GM18858 (cell line): ENCODE measurements around the gene C19orf67.

Experiments
- ATAC-seq: cut with Tn5 transposase; IDR thresholded peaks from one replicate; pipeline ENCODE4 v1.9.1; 2021; ENCODE audit not compliant: unreplicated experiment

C19orf67 gene

DNA sequence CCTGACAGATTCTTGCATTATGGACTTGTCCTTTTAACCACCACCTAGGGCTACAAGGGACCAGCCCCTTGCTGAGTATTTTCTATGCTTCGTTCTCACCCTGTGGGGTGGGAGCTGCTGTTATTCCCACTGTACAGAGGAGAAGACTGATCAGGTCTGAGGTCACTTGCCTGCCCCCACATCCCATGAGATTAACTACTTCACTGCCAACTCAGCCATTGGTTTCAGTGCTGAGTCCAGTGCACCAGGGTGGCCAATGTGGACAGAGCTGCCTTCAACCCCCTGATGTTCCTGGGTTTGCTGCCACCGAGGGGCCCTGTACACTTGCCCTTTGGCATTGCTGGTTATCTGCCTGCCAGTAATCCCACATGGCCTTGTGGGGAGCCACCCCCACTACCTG is 25.1 kb upstream of the C19orf67 start:
- ATAC-seq: no peak

- ATAC-seq: no peak
Observed at GRCh38 chr19:14107581-14108461, 22.2 kb upstream of the C19orf67 start.

GRCh38 chr19:14106840-14107239 is 21.3 kb upstream of the C19orf67 start:
- ATAC-seq: no peak

DNA sequence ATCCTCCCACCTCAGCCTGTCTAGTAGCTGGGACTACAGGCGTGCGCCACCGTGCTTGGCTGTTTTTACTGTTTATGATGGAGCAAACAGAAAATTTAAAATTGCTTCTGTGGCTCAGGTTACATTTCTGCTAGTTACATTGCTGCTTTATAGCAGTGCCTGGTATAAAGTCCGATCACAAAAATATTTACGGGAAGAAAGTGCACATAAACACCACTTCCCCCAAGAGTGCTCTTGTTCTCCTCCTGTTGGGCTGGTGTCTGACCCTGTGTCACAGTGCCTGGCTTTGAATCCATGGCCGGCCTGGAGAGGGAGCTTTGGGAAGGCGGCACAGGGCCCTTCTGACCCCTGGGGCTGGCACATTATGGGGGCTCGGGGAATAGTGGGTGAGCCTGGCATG is 20.1 kb upstream of the C19orf67 start:
- no peak for ATAC-seq

- ATAC-seq: no peak
Observed at GRCh38 chr19:14103310-14103709, 17.7 kb upstream of the C19orf67 start.

GRCh38 chr19:14102756-14103155 is 17.2 kb upstream of the C19orf67 start:
- no peak for ATAC-seq

DNA sequence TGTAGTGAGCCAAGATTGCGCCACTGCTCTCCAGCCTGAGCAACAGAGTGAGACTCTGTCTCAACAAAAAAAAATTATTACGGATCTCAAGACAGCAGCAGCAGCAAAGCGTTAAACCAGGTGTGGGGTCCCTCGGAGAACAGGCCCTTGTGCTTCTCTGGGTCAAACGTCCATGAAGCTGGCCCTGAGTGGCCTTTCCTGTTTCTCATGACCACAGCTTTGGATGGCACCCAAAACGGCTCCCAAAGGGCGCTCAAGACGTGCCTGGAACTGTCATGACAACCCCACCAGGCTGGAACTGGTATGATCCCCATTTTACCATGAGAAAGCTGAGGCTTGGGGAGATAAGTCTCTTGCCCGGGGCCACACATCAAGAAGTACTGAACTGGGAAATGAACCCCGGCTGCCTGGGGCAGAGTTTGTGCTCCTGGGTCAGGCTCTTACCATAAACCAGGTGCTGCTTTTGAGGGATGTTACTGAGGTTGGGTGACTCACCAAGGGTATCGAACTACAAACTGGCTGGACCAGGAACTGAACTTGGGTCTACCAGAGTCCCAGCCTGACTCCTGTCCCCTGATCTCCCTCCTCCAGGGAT is 16.6 kb upstream of the C19orf67 start:
- ATAC-seq: no peak

- no peak for ATAC-seq
Observed at GRCh38 chr19:14101003-14101545, 15.5 kb upstream of the C19orf67 start.

GRCh38 chr19:14097532-14098151 is 12.1 kb upstream of the C19orf67 start:
- ATAC-seq: no peak

DNA sequence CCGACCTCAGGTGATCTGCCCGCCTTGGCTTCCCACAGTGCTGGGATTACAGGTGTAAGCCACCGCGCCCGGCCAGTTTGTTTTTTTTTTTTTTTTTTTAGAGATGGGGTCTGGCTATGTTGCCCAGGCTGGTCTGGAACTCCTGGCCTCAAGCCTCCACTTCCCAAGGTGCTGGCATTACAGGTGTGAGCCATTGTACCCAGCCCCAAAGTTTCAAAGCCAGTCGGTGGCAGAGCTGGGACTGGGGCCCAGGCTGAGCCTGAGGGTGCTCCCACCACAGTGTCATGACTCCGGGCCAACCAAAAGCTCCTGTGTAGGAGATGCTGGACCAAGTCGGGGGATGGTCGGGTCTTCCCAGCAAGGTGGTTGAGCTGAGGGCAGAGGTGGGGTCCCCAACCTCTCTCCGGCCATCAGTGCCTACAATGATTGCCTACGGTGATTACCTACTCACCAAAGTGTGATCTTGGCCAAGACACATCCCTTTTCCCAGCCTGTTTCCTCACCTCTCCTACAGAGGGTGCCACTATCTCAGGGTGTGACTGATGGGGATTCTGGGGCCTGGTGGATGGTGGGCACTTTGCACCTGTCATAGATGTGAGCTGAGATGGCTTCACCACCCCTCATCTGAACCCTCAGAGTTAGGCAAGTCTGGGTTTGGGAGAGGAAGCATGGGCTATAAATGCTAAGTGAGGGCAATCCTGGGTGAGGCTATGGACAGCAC is 10.8 kb upstream of the C19orf67 start:
- no peak for ATAC-seq

- no peak for ATAC-seq
Observed at GRCh38 chr19:14094854-14095253, 9.3 kb upstream of the C19orf67 start.

DNA sequence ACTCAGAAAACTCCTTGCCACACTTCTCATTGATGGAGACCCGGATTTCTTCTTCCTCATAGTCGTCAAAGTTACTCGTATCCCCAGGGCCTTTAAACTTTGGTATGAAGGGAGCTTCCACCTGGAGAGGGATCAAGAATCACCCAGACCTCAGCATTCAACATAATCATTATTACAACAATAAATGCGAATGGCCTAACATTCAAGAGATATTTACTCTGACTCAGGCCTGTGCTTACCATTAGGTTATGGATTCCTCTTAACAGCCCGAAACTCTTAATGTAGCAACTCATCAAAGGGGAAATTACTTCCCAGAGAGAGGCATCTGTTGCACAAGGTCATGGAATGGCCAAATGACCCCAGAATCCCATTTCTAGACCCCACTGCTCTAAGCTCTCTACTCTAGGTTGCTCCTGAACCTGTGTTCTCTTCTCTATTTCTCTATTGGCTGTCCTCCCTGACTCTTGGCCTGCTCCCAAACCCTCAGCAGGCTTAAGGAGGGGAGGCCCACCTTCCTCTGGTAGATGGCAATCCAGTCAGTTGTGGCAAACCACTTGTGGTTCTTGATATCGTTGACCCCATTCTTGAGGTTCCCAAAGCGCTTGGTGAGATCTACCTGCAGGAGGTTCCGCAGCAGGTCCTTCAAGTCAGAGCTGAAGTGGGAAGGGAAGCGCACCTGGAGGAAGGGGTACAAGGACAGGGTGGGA is 7.7 kb upstream of the C19orf67 start:
- ATAC-seq: no peak

DNA sequence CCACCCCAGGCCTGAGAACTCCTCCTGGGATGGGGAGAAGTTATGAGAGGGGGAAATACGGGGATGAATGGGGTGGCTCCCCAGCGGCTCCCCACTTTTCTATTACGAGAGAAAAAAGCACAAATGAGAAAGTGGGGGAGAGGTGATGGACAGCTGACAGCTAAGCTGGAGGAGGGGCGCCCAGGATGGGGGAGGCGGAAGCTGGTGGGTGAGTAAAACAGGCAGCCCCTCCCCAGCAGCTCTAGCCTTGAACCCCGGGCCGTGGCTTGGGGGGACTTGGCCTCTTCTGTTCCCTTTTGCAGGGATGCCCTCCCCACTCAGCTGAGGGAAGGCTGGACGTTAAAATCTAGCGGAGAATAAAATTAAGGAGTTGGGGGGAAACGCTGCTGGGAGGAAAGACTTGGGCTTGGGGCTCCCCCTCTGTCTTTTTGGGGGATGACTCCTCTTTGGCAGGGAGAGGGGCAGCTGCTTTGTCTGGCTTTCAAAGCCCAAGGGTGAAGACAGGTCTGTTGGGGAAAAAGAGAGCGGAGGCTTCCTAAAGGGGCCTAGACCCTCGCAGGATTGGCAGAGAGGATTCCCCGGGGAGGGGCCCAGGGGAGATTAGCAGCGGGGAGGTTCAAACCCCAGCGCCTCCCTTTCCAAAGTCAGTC is 6.4 kb upstream of the C19orf67 start:
- ATAC-seq: no peak

- ATAC-seq: peak; percentile 36
Observed at GRCh38 chr19:14091081-14091812, 5.7 kb upstream of the C19orf67 start.

DNA sequence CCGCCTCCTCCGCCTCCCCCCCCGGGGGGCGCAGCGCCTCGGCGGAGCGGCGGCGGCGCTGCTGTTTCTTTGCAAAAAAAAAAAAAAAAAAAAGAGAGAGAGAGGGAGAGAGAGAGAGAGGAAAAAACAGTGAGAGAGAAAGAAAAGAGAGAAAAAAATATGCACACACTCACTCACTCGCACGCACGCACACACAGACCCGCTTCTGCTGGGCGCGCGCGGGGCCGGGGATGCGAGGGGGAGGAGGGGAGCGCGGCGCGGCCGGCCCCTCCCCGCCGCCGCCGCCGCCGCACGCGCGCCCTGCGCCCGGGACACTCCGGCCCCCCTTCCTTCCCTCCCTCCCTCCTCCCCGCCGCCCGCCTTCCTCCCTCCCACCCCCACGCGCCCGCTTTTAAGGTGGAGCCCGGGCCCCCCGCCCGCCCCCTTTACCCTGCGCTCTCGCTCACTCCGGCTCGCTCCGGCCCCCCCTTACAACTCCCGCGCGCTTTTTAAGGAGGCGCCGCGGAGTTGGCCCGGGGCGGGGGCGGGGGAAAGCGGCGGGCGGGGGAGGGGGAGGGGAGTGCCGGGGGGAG is 5.0 kb upstream of the C19orf67 start, which contains the start of gene SAMD1:
SAMD1 (minus strand) TSS at position 243 of the 572 bp plus-strand sequence.
- ATAC-seq: no peak

- no peak for ATAC-seq
Observed at GRCh38 chr19:14089662-14090508, 4.3 kb upstream of the C19orf67 start.

DNA sequence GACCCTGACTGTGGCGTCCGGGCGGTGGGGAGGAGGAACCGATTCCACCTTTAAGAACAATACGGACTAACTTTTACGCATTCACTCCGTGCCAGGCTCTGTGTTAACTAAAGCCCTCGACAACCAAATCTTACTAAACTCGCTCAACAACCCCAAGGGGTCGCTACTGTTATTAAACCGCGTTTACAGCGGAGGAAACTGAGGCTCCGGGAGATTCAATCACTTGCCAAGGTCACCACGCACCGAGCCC is 3.8 kb upstream of the C19orf67 start:
- ATAC-seq: no peak
